Mesodermal cell (in vitro differentiated cells): ENCODE measurements around the gene RFWD3.
A peak's percentile ranks its signal among the peaks of the same experiment; 100 is the strongest.
"Not testable (repeated sequence)": the region's sequence is repeated elsewhere in the genome, so short reads cannot be mapped to it uniquely, and the experiment has no call there.

Experiments
- H3K27ac ChIP-seq: 2 replicates; pipeline ENCODE4 v1.7.0; 2013; ENCODE audit warnings: mild to moderate bottlenecking, low read depth, low read length, moderate library complexity; ENCODE audit not compliant: severe bottlenecking
- H3K36me3 ChIP-seq: 2 replicates; pipeline ENCODE4 v1.7.1; 2013; ENCODE audit warnings: mild to moderate bottlenecking, low read length, moderate library complexity; ENCODE audit not compliant: control insufficient read depth, insufficient read depth
- H3K4me1 ChIP-seq: one replicate; pipeline ENCODE4 v1.7.1; 2013; ENCODE audit warnings: mild to moderate bottlenecking, low read length; ENCODE audit not compliant: insufficient read depth, control insufficient read depth, poor library complexity, severe bottlenecking
- H3K4me3 ChIP-seq: 2 replicates; pipeline ENCODE4 v1.7.0; 2013; ENCODE audit warnings: low read length, control low read depth, mild to moderate bottlenecking; ENCODE audit not compliant: insufficient read depth, poor library complexity, severe bottlenecking; ENCODE audit errors: extremely low read depth
- H3K9me3 ChIP-seq: 2 replicates; pipeline ENCODE4 v1.7.1; 2013; ENCODE audit warnings: mild to moderate bottlenecking, low read length, moderate library complexity; ENCODE audit not compliant: control insufficient read depth
- WGBS, 2 experiments: methylation state at CpG; one replicate each; pipeline ENCODE4 v1.1.5; 2013; ENCODE audit warnings: missing lambda C conversion rate in 2 of 2; ENCODE audit not compliant: insufficient coverage in 2 of 2; 5-methylcytosine and 5-hydroxymethylcytosine counted together

The RFWD3 gene

GRCh38 chr16:74666010-74666421 is 661 bp downstream of the RFWD3 start:
- Histone ChIP-seq H3K27ac (peak overlapping the region; percentile 78), H3K4me3 (peak overlapping the region; percentile 97), H3K9me3 (no peaks in the 10 kb centered on the region), H3K4me1 (peaks cover 3% of the 10 kb centered on the region), H3K36me3 (peaks cover 42% of the 10 kb centered on the region)
- WGBS, 2 experiments, result 0% methylated on average over 6 of the region's 8 CpGs

GRCh38 chr16:74661064-74661463 is 5.6 kb downstream of the RFWD3 start:
- peaks cover 8% of the 10 kb centered on the region for H3K4me1 ChIP-seq
- no peak overlapping the region for H3K4me3 ChIP-seq
- 93 to 96% methylated on average over 2 to 3 of the region's 5 CpGs for WGBS, 2 experiments
- no peak overlapping the region for H3K27ac ChIP-seq
- no peaks in the 10 kb centered on the region for H3K9me3 ChIP-seq
- H3K36me3 ChIP-seq, result peaks cover 91% of the 10 kb centered on the region

- Histone ChIP-seq H3K36me3 (peaks cover 96% of the 10 kb centered on the region), H3K9me3 (no peaks in the 10 kb centered on the region), H3K4me1 (peaks cover 8% of the 10 kb centered on the region), H3K4me3 (no peak overlapping the region), H3K27ac (no peak overlapping the region)
- WGBS, 2 experiments, result 94 to 100% methylated on average over 1 to 4 of the region's 4 CpGs
Observed at GRCh38 chr16:74660383-74660782, 6.3 kb downstream of the RFWD3 start.

GRCh38 chr16:74659041-74659440 is 7.6 kb downstream of the RFWD3 start:
- no peaks in the 10 kb centered on the region for H3K9me3 ChIP-seq
- WGBS, 2 experiments, result 92 to 93% methylated on average over 1 to 2 of the region's 2 CpGs
- H3K4me1 ChIP-seq, result peaks cover 8% of the 10 kb centered on the region
- H3K27ac ChIP-seq, result no peak overlapping the region
- H3K4me3 ChIP-seq, result no peak overlapping the region
- peaks cover 92% of the 10 kb centered on the region for H3K36me3 ChIP-seq

GRCh38 chr16:74657870-74658642 is 8.6 kb downstream of the RFWD3 start:
- no peaks in the 10 kb centered on the region for H3K9me3 ChIP-seq
- no peak overlapping the region for H3K4me3 ChIP-seq
- peaks cover 87% of the 10 kb centered on the region for H3K36me3 ChIP-seq
- H3K4me1 ChIP-seq, result peaks cover 7% of the 10 kb centered on the region
- 100% methylated on average over 1 of the region's 5 CpGs; no CpG with 5 or more reads in 1 of the 2 experiments for WGBS, 2 experiments
- H3K27ac ChIP-seq, result no peak overlapping the region

GRCh38 chr16:74654536-74655050 is 12.1 kb downstream of the RFWD3 start:
- Histone ChIP-seq H3K27ac (peak overlapping the region; percentile 42), H3K9me3 (no peaks in the 10 kb centered on the region)

GRCh38 chr16:74652883-74653282 is 13.8 kb downstream of the RFWD3 start:
- 86% methylated on average over 1 of the region's 2 CpGs; no CpG with 5 or more reads in 1 of the 2 experiments for WGBS, 2 experiments
- H3K27ac ChIP-seq, result not testable (repeated sequence)
- H3K36me3 ChIP-seq, result peaks cover 86% of the 10 kb centered on the region

More at GRCh38 chr16:74654536-74655050, 12.1 kb downstream of the RFWD3 start:
- 88% methylated on average over 1 of the region's 3 CpGs; no CpG with 5 or more reads in 1 of the 2 experiments for WGBS, 2 experiments
- peaks cover 86% of the 10 kb centered on the region for H3K36me3 ChIP-seq
- peaks cover 6% of the 10 kb centered on the region for H3K4me1 ChIP-seq
- no peak overlapping the region for H3K4me3 ChIP-seq

GRCh38 chr16:74652249-74652648 is 14.4 kb downstream of the RFWD3 start:
- H3K4me1 ChIP-seq, result no peaks in the 10 kb centered on the region
- H3K9me3 ChIP-seq, result no peaks in the 10 kb centered on the region
- H3K27ac ChIP-seq, result no peak overlapping the region
- peaks cover 86% of the 10 kb centered on the region for H3K36me3 ChIP-seq
- WGBS, 2 experiments, result 80% methylated on average over 1 of the region's 1 CpG; no CpG with 5 or more reads in 1 of the 2 experiments
- H3K4me3 ChIP-seq, result no peak overlapping the region

More at GRCh38 chr16:74652883-74653282, 13.8 kb downstream of the RFWD3 start:
- not testable (repeated sequence) for H3K4me1 ChIP-seq, H3K4me3 ChIP-seq, H3K9me3 ChIP-seq

GRCh38 chr16:74651841-74652240 is 14.8 kb downstream of the RFWD3 start:
- no peaks in the 10 kb centered on the region for H3K9me3 ChIP-seq
- 100% methylated on average over 1 of the region's 2 CpGs for WGBS, 2 experiments
- no peak overlapping the region for H3K4me3 ChIP-seq
- H3K36me3 ChIP-seq, result peaks cover 86% of the 10 kb centered on the region
- no peaks in the 10 kb centered on the region for H3K4me1 ChIP-seq
- H3K27ac ChIP-seq, result no peak overlapping the region

- Histone ChIP-seq H3K36me3 (peaks cover 86% of the 10 kb centered on the region), H3K9me3 (no peaks in the 10 kb centered on the region), H3K27ac (no peak overlapping the region), H3K4me3 (no peak overlapping the region), H3K4me1 (no peaks in the 10 kb centered on the region)
- WGBS, 2 experiments, result 89% methylated on average over 3 of the region's 6 CpGs
Observed at GRCh38 chr16:74650966-74651567, 15.6 kb downstream of the RFWD3 start.
